Adipose tissue (tissue), 3 donors: ENCODE data around the gene HES5. TPM values are rescaled to one million over a fixed set of nuclear protein-coding genes. Genes with fewer than 3 reads are reported as not detected.
"Not testable (repeated sequence)": the region's sequence is repeated elsewhere in the genome, so short reads cannot be mapped to it uniquely, and the experiment has no call there.

Source experiments
- H3K27ac ChIP-seq: one replicate; pipeline ENCODE4 v1.5.1; 2013; ENCODE audit warnings: low read depth, low read length
- WGBS, 3 donors: extraction: QIAGEN DNeasy Blood & Tissue Kit; methylation state at CpG; one replicate each; pipeline ENCODE4 v1.1.7; 2013; 5-methylcytosine and 5-hydroxymethylcytosine counted together
- polyA plus RNA-seq, 3 donors: library from polyadenylated mRNA; stranded (reverse); fragments of 200-250 nt; gene quantifications; one replicate each; pipeline ENCODE4 v1.2.3, GENCODE V29; 2013
- donor health status: healthy with polysubstance abuse.
- donor health status: Bipolar disorder and iron deficiency.
- donor health status: healthy.

Gene HES5, protein sequence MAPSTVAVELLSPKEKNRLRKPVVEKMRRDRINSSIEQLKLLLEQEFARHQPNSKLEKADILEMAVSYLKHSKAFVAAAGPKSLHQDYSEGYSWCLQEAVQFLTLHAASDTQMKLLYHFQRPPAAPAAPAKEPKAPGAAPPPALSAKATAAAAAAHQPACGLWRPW
- polyA plus RNA-seq: under 1 TPM in 2 of 3 donors, not detected in 1; 0.10 to 0.15 TPM

DNA sequence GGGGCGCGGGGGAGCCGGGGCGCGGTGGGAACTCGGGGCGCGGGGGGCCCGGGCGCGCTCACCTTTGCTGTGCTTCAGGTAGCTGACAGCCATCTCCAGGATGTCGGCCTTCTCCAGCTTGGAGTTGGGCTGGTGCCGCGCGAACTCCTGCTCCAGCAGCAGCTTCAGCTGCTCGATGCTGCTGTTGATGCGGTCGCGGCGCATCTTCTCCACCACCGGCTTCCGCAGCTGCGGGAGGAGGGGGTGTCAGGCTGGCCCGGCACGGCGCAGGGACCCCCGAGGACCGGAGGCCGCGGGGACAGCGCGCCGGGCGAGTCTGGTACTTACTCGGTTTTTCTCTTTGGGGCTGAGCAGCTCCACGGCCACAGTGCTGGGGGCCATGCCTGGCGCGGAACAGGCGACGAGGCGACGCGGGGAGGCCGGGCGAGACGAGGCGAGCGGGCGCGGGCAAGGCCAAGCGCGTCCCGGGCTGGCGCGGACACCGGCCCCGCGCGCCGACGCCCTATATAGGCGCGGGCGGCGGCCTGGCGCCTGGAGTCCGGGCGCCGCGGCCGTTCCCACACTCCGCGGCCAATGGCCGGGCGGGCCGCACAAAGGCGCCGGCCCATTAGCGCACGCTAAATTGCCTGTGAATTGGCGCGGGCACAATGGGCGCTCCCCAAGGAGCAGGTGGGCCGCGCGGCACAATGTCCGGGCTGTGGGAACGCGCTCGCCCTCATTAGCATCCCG is at the start of gene HES5:
Gene HES5 (minus strand): TSS at position 480 of the 729 bp plus-strand sequence. CDS start 99 bp downstream, at position 381.
- 1 to 2% (median 1%) methylated on average over 70 to 91 of the region's 91 CpGs for WGBS, 3 donors
- H3K27ac ChIP-seq: no peak within 1 kb of the TSS

DNA sequence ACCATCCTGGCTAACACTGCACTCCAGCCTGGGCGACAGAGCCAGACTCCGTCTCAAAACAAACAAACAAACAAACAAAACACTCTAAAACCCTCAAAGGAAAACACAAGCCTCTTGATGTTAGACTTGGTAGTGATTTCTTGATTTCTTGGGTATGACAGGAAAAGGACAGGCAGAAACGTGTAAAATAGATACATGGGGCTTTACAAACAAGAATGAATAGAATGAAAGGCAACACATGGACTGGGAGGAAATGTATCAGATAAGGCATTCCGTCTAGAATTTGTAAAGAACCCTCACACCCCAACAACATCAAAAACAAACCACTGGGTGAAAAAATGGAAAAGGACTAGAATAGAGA is 48.7 kb upstream of the HES5 start:
- WGBS, 3 donors: 49 to 62% (median 49%) methylated on average over 4 of the region's 4 CpGs
- no peak overlapping the region for H3K27ac ChIP-seq

GRCh38 chr1:2577565-2578075 is 47.6 kb upstream of the HES5 start:
- not testable (repeated sequence) for H3K27ac ChIP-seq
- 58 to 74% (median 61%) methylated on average over 16 to 21 of the region's 23 CpGs for WGBS, 3 donors

DNA sequence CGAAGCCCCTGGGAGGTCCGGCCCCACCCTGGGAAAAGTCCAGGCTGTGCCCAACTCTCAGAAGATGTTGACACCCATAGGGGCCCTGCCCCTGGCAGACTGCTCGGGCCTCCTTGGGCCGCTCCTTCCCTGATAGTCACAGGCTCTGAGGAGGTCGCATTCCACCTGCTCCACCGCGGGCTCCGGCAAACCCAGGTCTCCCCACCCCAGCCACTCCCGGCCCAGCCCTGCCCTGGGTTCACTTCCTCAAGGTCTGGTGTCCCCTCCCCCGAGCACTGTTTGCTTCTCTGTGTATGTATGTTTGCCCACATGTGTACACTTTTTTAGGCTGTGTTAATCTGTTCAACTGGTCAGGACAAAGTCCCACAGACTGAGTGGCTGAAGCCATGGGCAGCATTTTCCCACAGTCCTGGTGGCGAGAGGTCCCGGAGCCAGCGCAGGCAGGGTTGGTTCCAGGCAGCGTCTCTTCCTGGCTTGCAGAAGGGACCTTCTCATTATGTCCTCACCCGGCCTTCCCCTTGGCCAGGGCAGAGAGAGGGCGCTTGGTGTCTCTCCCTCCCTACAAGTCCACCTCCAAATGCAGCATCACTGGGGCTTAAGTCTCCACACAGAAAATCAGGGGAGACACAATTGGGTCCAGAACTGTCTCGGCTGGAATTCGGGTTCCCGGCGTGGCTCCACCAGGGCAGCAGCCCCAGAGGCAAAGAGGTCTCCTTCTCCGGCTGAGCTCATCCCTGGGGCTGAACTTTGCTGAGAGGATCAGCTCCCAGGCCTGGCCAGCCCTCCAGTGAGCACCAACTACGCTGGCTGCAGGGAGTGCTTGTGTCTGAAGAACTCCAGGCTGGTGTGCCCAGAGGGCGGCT is 46.0 kb upstream of the HES5 start:
- H3K27ac ChIP-seq: no peak overlapping the region
- WGBS, 3 donors: 45 to 72% (median 64%) methylated on average over 23 of the region's 23 CpGs

DNA sequence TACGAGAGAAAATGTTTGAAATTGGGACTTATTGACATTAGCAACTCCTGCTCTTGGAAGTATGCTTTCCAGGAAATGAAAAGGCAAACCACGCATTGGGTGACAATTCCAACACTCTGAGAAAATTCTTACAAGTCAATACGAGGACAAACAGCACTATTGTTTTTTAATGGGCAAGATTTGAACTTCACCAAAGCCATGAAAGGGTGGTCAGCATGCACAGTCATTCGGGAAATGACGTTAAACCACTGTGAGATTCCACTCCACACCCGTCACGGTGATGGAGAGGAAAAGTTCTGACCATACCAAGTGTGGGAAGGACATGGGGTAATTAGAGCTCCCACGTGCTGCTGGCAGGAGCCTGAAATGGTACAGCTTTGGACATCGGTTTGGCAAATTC is 44.3 kb upstream of the HES5 start:
- 79 to 80% (median 79%) methylated on average over 9 of the region's 9 CpGs for WGBS, 3 donors
- H3K27ac ChIP-seq: no peak overlapping the region

- no peak overlapping the region for H3K27ac ChIP-seq
- WGBS, 3 donors: 85 to 93% (median 87%) methylated on average over 8 of the region's 8 CpGs
Measured at GRCh38 chr1:2573250-2573920, 43.3 kb upstream of the HES5 start.

DNA sequence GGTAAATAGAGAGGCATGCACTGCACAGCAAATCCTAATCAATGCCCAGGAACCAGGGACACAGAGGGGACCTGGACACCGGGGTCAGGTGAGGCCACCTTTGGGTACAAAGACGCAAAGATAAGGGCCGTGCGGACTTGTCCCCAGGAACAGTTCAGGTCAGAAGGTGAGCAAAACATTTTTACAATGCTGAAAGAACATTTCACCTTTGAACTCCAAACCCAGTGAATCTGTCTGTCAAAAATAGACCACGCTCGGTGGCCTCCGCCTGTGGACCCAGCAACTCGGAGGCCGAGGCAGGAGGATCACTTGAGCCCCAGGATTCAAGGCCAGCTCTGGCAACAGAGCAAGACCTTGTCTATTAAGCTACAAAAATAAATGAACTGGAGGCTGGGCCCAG is 41.3 kb upstream of the HES5 start:
- no peak overlapping the region for H3K27ac ChIP-seq
- WGBS, 3 donors: 86 to 94% (median 93%) methylated on average over 9 of the region's 9 CpGs

DNA sequence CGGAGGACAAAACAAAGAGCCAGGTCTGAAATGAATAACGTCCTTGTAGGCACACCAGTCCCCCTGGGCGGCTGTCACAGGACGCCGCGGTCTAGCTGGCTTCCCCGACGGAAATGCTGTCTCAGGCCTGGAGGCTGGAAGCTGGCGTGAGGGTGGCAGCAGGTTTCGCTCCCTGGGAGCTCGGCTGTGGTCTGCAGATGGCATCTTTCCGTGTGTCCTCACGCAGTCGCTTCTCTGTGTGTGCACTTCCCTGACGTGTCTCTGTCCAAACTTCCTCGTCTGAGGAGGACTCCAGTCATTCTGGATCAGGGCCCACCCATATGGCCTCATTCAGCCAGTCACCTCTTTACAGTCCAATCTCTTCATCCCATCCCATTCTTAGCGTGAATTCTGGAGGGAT is 40.3 kb upstream of the HES5 start:
- WGBS, 3 donors: 75 to 88% (median 84%) methylated on average over 17 of the region's 17 CpGs
- no peak overlapping the region for H3K27ac ChIP-seq

- H3K27ac ChIP-seq: not testable (repeated sequence)
- 81 to 92% (median 81%) methylated on average over 12 to 13 of the region's 13 CpGs for WGBS, 3 donors
Measured at GRCh38 chr1:2569703-2570102, 39.6 kb upstream of the HES5 start.

DNA sequence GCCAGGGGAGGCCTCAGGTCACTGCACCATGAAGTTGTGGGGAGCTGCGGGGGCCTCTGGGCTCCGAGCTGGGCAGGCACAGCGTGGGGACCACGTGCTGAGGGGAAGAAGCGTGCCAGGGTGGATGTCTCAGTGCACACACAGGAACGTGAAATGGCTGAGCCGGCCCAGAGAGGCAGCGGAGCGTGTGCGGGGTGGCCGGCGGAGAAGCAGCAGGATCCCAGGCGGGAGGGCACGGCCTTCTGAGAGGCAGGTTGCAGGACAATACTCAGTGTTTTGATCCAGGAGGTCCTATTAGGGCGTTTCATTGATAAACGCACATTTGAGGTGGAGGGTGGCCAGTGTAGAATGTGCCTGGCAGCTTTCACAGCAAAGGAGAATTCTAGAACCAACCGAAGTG is 39.0 kb upstream of the HES5 start:
- no peak overlapping the region for H3K27ac ChIP-seq
- WGBS, 3 donors: 82 to 84% (median 84%) methylated on average over 16 to 17 of the region's 17 CpGs

- 52 to 60% (median 58%) methylated on average over 7 to 10 of the region's 17 CpGs for WGBS, 3 donors
- not testable (repeated sequence) for H3K27ac ChIP-seq
Measured at GRCh38 chr1:2568187-2568816, 38.2 kb upstream of the HES5 start.

GRCh38 chr1:2567083-2567679 is 37.1 kb upstream of the HES5 start:
- 83 to 86% (median 83%) methylated on average over 16 of the region's 16 CpGs for WGBS, 3 donors
- H3K27ac ChIP-seq: no peak overlapping the region

DNA sequence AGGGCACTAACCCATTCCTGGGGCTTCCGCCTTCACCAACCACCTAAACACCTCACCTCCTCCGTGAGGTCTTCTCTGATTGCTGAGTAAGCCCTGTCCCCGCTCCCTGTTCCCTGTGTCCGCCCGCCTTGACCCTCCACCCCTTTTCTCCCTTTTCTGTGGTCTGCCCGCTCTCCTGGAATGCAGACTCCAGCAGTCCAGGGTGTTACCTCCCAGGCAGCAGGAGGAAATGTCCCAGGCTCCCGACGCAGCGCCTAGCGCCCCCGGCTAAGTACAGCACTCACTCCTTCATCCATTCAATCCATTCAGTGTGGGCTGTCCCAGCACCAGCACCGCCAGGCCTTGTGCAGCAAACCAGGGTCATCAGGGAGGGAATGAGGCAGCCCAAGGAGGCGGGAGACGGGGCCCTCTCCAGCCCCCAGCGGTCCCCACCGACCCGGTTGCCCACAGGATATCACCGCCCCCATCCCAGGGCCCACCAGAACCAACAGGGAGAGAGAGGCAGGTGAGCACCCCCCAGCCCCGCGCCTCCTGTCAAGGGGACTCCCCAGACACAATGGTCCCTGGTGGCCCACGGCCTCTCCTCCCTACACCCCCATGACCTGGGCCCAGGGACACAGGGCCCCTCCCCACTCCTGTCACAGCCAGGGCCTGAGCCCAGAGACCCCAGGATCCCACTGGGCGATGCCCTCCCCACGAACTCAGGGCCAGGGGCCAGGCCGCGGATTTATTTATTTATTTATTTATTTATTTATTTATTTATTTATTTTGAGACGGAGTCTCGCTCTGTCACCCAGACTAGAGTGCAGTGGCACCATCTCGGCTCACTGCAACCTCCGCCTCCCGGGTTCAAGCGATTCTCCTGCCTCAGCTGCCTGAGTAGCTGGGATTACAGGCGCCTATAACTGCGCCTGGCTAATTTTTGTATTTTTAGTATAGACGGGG is 36.3 kb upstream of the HES5 start:
- no peak overlapping the region for H3K27ac ChIP-seq
- 72 to 77% (median 76%) methylated on average over 32 to 34 of the region's 34 CpGs for WGBS, 3 donors

- WGBS, 3 donors: 25 to 55% (median 53%) methylated on average over 14 of the region's 14 CpGs
- H3K27ac ChIP-seq: no peak overlapping the region
Measured at GRCh38 chr1:2564815-2565374, 34.8 kb upstream of the HES5 start.

DNA sequence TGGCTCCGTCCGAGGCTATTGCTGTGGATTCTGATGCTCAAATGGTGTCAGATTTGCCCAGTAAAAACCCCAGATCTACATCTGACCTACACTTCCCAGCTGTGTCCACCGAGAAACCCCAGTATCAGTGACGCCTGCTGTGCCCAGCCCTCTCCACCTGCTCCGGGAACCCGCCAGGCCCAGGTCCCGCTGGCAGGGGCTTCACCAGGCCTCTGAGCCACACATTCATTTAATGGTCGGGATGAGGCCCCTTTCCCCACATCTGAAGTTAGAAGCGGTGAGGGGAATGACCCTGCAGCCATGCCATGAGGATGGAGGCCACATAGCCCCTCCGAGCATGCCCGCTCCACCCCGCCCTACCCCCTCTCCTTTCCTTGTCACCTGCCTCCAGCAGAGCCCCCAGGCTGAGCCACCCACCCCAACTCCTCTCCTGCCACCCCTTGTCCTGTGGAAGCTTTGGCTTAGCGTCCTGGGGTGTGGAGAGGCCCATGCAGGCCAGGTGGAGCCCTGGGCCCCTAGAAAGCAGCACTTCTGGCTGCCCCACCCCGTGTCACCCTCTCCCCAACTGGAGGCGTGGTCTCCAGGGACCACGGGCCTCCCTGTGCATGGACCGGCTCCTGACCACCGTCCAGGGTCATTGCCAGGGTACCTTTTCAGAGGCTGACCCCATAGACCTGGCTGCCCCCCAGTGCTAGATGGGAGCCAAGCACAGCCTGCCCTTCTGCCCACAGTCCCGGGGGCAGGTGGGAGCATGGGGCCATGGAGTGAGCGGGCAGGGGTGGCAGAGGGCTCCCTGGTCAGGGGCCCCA is 34.1 kb upstream of the HES5 start:
- no peak overlapping the region for H3K27ac ChIP-seq
- WGBS, 3 donors: 77 to 84% (median 80%) methylated on average over 19 to 20 of the region's 20 CpGs

- WGBS, 3 donors: 80 to 91% (median 89%) methylated on average over 18 of the region's 18 CpGs
- H3K27ac ChIP-seq: no peak overlapping the region
Measured at GRCh38 chr1:2563205-2563604, 33.1 kb upstream of the HES5 start.
